WTC11 (cell line): ENCODE data around the gene CCL18. TPM values are rescaled to one million over a fixed set of nuclear protein-coding genes. Genes with fewer than 3 reads are reported as not detected.

ENCODE experiments used
- ATAC-seq: fragments of 200-7000 bp; cut with Tn5 transposase; 2 replicates; pipeline ENCODE4 v1.10.0; 2021; ENCODE audit warnings: mild to moderate bottlenecking, moderate library complexity
- CTCF ChIA-PET: fragments of 300-600 bp; sonication (Branson Sonifier 250); formaldehyde crosslinking; loops from one replicate; lab custom pipeline; 2021; ENCODE audit warnings: antibody characterized with exemption; lab: Charles Lee
- POLR2A ChIA-PET: fragments of 350-600 bp; sonication (Branson Sonifier 250); formaldehyde crosslinking; loops from one replicate; lab custom pipeline; 2021; ENCODE audit warnings: antibody characterized with exemption; lab: Charles Lee
- DNase-seq: peaks from one replicate; pipeline ENCODE4 v3.0.0; 2021; ENCODE audit warnings: low spot score
- H3K27ac Mint-ChIP-seq: 2 replicates; pipeline ENCODE4 v1.8.0; 2021; ENCODE audit warnings: mixed read lengths
- H3K27me3 Mint-ChIP-seq: 2 replicates; pipeline ENCODE4 v1.8.0; 2021; ENCODE audit warnings: low read depth, mild to moderate bottlenecking, moderate library complexity, mixed read lengths
- H3K36me3 Mint-ChIP-seq: 2 replicates; pipeline ENCODE4 v1.8.0; 2021; ENCODE audit warnings: mixed read lengths
- H3K4me1 Mint-ChIP-seq: 2 replicates; pipeline ENCODE4 v1.8.0; 2022; ENCODE audit warnings: mixed read lengths
- H3K4me3 Mint-ChIP-seq: 2 replicates; pipeline ENCODE4 v1.8.0; 2021; ENCODE audit warnings: mild to moderate bottlenecking, moderate library complexity, mixed read lengths
- H3K9me3 Mint-ChIP-seq: 2 replicates; pipeline ENCODE4 v1.8.0; 2021; ENCODE audit warnings: mixed read lengths
- ARID4B ChIP-seq: sonication (generic); formaldehyde crosslinking; IDR thresholded peaks from 2 replicates; pipeline ENCODE4 v1.8.0; 2023; ENCODE audit warnings: missing genetic modification reagents, mild to moderate bottlenecking, borderline replicate concordance
- ATF3 ChIP-seq: sonication (generic); formaldehyde crosslinking; conservative IDR thresholded peaks from 2 replicates; pipeline ENCODE4 v1.8.1; 2022; ENCODE audit warnings: mild to moderate bottlenecking, missing genetic modification reagents
- FOXJ3 ChIP-seq: sonication (generic); formaldehyde crosslinking; IDR thresholded peaks from 2 replicates; pipeline ENCODE4 v1.9.0; 2021; ENCODE audit warnings: missing genetic modification reagents, mild to moderate bottlenecking, borderline replicate concordance
- GTF2I ChIP-seq: fragments of 250-450 bp; sonication (Bioruptor Pico); conservative IDR thresholded peaks from 2 replicates; pipeline ENCODE4 v1.4.0; 2021; ENCODE audit warnings: mild to moderate bottlenecking
- HMGXB4 ChIP-seq: sonication (generic); formaldehyde crosslinking; IDR thresholded peaks from 2 replicates; pipeline ENCODE4 v1.8.1; 2023; ENCODE audit warnings: mild to moderate bottlenecking, moderate library complexity, missing genetic modification reagents
- JUN ChIP-seq: sonication (generic); formaldehyde crosslinking; IDR thresholded peaks from 2 replicates; pipeline ENCODE4 v1.8.0; 2023; ENCODE audit warnings: mild to moderate bottlenecking, missing genetic modification reagents
- MYBL2 ChIP-seq: sonication (generic); formaldehyde crosslinking; IDR thresholded peaks from 2 replicates; pipeline ENCODE4 v1.8.1; 2023; ENCODE audit warnings: mild to moderate bottlenecking, moderate library complexity, missing genetic modification reagents
- NR3C1 ChIP-seq: sonication (generic); formaldehyde crosslinking; conservative IDR thresholded peaks from 2 replicates; pipeline ENCODE4 v1.8.1; 2023; ENCODE audit warnings: low read depth, mild to moderate bottlenecking, missing genetic modification reagents
- OVOL2 ChIP-seq: fragments of 250-450 bp; sonication (Bioruptor Pico); IDR thresholded peaks from 2 replicates; pipeline ENCODE4 v1.9.0; 2021; ENCODE audit warnings: mild to moderate bottlenecking, borderline replicate concordance
- TCF7 ChIP-seq: sonication (generic); formaldehyde crosslinking; IDR thresholded peaks from 2 replicates; pipeline ENCODE4 v1.8.0; 2022; ENCODE audit warnings: mild to moderate bottlenecking, low read depth, missing genetic modification reagents, moderate library complexity
- USF1 ChIP-seq: sonication (generic); formaldehyde crosslinking; IDR thresholded peaks from 2 replicates; pipeline ENCODE4 v1.8.0; 2022; ENCODE audit warnings: mild to moderate bottlenecking, missing genetic modification reagents
- ZMAT4 ChIP-seq: fragments of 250-450 bp; sonication (Bioruptor Pico); IDR thresholded peaks from 2 replicates; pipeline ENCODE4 v1.9.0; 2021; ENCODE audit warnings: mild to moderate bottlenecking
- ZNF138 ChIP-seq: sonication (generic); formaldehyde crosslinking; conservative IDR thresholded peaks from 2 replicates; pipeline ENCODE4 v1.8.1; 2022; ENCODE audit warnings: mild to moderate bottlenecking, moderate library complexity, missing genetic modification reagents
- ZNF232 ChIP-seq: sonication (generic); formaldehyde crosslinking; IDR thresholded peaks from 2 replicates; pipeline ENCODE4 v1.8.0; 2022; ENCODE audit warnings: mild to moderate bottlenecking, missing genetic modification reagents
- ZNF263 ChIP-seq: sonication (generic); formaldehyde crosslinking; IDR thresholded peaks from 2 replicates; pipeline ENCODE4 v1.8.1; 2022; ENCODE audit warnings: low read depth, mild to moderate bottlenecking, moderate library complexity, missing genetic modification reagents
- ZNF317 ChIP-seq: sonication (generic); formaldehyde crosslinking; IDR thresholded peaks from 2 replicates; pipeline ENCODE4 v1.8.1; 2023; ENCODE audit warnings: low read depth, mild to moderate bottlenecking, moderate library complexity, missing genetic modification reagents, borderline replicate concordance
- total RNA-seq: library from RNA; stranded (reverse); gene quantifications from 3 replicates; pipeline ENCODE4 v1.2.3, GENCODE V29; 2021
- TF ChIP-seq, protein P1 (sequence below): sonication (generic); formaldehyde crosslinking; IDR thresholded peaks from 2 replicates; pipeline ENCODE4 v1.8.1; 2022; ENCODE audit warnings: missing genetic modification reagents, borderline replicate concordance

CCL18 gene
- total RNA-seq, 1 experiment from 2014 or later = not detected

- Mint-ChIP-seq H3K27ac (no peak overlapping the region), H3K4me1 (no peaks in the 10 kb centered on the region), H3K4me3 (no peak overlapping the region), H3K27me3 (peaks cover 25% of the 10 kb centered on the region), H3K36me3 (no peaks in the 10 kb centered on the region; the same call in 1 of the 2 replicates), H3K9me3 (peaks cover 18% of the 10 kb centered on the region)
- ChIA-PET CTCF (interaction anchor here (1.4 to 1.9 kb wide), 2 partner anchors 15 to 48 kb away, joined by 4 to 6 read pairs; no protein-coding TSS in a partner anchor), POLR2A (no interaction called here)
- TF ChIP-seq FOXJ3 = no peak
- TF ChIP-seq MYBL2 (CRISPR knock-in tag) = no peak
- DNase-seq = no peak
- no peak for ATAC-seq
Measured at GRCh38 chr17:36024106-36024869, 39.8 kb upstream of the CCL18 start.

- no peak for TF ChIP-seq USF1 (CRISPR knock-in tag)
- TF ChIP-seq TCF7 (CRISPR knock-in tag) = no peak
- no peak for TF ChIP-seq HMGXB4 (CRISPR knock-in tag)
- TF ChIP-seq ATF3 (CRISPR knock-in tag) = no peak
- TF ChIP-seq NR3C1 = no peak
- no peak for TF ChIP-seq ARID4B
- TF ChIP-seq JUN = no peak
- TF ChIP-seq OVOL2 = no peak
- TF ChIP-seq ZMAT4 (CRISPR knock-in tag) = no peak
- no peak for TF ChIP-seq ZNF138 (CRISPR knock-in tag)
- TF ChIP-seq ZNF317 = no peak
- no peak for TF ChIP-seq ZNF232 (CRISPR knock-in tag)
- TF ChIP-seq ZNF263 (CRISPR knock-in tag) = no peak
- TF ChIP-seq GTF2I (CRISPR knock-in tag) = no peak
- TF ChIP-seq, protein P1, sequence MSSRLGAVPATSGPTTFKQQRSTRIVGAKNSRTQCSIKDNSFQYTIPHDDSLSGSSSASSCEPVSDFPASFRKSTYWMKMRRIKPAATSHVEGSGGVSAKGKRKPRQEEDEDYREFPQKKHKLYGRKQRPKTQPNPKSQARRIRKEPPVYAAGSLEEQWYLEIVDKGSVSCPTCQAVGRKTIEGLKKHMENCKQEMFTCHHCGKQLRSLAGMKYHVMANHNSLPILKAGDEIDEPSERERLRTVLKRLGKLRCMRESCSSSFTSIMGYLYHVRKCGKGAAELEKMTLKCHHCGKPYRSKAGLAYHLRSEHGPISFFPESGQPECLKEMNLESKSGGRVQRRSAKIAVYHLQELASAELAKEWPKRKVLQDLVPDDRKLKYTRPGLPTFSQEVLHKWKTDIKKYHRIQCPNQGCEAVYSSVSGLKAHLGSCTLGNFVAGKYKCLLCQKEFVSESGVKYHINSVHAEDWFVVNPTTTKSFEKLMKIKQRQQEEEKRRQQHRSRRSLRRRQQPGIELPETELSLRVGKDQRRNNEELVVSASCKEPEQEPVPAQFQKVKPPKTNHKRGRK (CRISPR knock-in tag) = no peak
- H3K27me3 Mint-ChIP-seq = peaks cover 8% of the 10 kb centered on the region
- H3K4me3 Mint-ChIP-seq = no peak overlapping the region
- H3K27ac Mint-ChIP-seq = no peak overlapping the region
- DNase-seq (no peak), ATAC-seq (no peak)
- POLR2A ChIA-PET = no interaction called here
- CTCF ChIA-PET = interaction anchor here (1.5 kb wide), 1 partner anchor 19 kb away, joined by 4 read pairs; no protein-coding TSS in a partner anchor
- H3K36me3 Mint-ChIP-seq = no peaks in the 10 kb centered on the region
- H3K9me3 Mint-ChIP-seq = peaks cover 12% of the 10 kb centered on the region
- peaks cover 11% of the 10 kb centered on the region for H3K4me1 Mint-ChIP-seq
Measured at GRCh38 chr17:36027761-36028160, 36.3 kb upstream of the CCL18 start.
